ENCODE measurements around the gene KRT12.

KRT12 gene

DNA sequence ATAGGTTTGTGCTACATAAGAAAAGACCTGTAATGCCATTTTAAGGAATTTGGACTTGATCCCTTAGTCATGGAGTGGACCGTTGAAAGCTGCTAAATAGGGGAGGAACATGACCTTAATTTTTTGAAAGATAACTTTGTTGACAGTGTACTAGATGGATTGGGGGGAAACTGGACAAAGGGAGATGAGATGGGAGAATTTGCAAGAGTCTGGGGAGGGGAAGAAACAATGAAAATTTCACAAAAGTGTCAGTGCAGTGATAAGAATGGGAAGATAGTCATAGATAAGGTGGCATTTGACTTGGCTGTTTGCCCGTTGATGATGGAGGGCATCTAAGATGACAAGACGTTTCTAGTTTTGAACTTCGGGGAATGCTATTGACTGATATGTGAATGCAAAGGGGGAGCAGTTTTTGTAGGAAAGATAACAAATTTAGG is 22.3 kb downstream of the KRT12 start:
- H3K27me3 ChIP-seq (ENCODE audit: insufficient read depth, low read length), result no peaks in the 10 kb centered on the region
- H3K4me1 ChIP-seq (ENCODE audit: control insufficient read depth, insufficient read depth, low read length, unreplicated experiment), result peaks cover 2% of the 10 kb centered on the region
- H3K4me3 ChIP-seq (ENCODE audit: low read depth, low read length), result no peak overlapping the region
- no peaks in the 10 kb centered on the region for H3K79me2 ChIP-seq (ENCODE audit: control insufficient read depth, insufficient read depth, low read length, unreplicated experiment)
- no peaks in the 10 kb centered on the region for H3K36me3 ChIP-seq (ENCODE audit: insufficient read depth, low read length)
- H3K27ac ChIP-seq (ENCODE audit: low read depth, low read length), result no peak overlapping the region
- no peak overlapping the region for H2AFZ ChIP-seq (ENCODE audit: low read length, unreplicated experiment)

DNA sequence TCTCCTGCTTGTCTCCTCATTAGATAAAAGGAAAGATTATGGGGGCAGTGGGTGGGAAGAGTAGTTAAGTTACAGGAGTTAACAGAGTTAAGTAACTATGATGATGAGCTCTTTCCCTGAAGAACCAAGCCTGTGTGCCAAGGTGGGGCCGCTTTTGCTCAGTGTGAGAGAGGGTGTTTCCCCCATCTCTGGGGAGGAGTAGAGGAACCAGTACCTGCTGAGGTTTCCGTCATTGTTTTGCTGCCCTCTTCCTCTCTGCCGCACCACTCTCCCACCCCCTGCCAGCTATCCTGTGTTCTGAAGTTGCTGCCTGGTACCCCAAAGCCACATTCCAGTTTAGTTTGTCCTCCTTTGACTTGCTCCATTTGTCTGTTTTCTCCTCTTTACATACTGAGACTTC is 23.8 kb downstream of the KRT12 start:
- Histone ChIP-seq H3K4me3 (ENCODE audit: low read depth, low read length) (no peak overlapping the region), H3K27ac (ENCODE audit: low read depth, low read length) (no peak overlapping the region), H3K79me2 (ENCODE audit: control insufficient read depth, insufficient read depth, low read length, unreplicated experiment) (no peaks in the 10 kb centered on the region), H3K27me3 (ENCODE audit: insufficient read depth, low read length) (no peaks in the 10 kb centered on the region), H3K36me3 (ENCODE audit: insufficient read depth, low read length) (no peaks in the 10 kb centered on the region), H3K4me1 (ENCODE audit: control insufficient read depth, insufficient read depth, low read length, unreplicated experiment) (no peaks in the 10 kb centered on the region), H2AFZ (ENCODE audit: low read length, unreplicated experiment) (no peak overlapping the region)

- H3K27me3 ChIP-seq (ENCODE audit: insufficient read depth, low read length), result no peaks in the 10 kb centered on the region
- H3K4me3 ChIP-seq (ENCODE audit: low read depth, low read length), result no peak overlapping the region
- no peak overlapping the region for H3K27ac ChIP-seq (ENCODE audit: low read depth, low read length)
- no peaks in the 10 kb centered on the region for H3K79me2 ChIP-seq (ENCODE audit: control insufficient read depth, insufficient read depth, low read length, unreplicated experiment)
- H2AFZ ChIP-seq (ENCODE audit: low read length, unreplicated experiment), result no peak overlapping the region
- H3K36me3 ChIP-seq (ENCODE audit: insufficient read depth, low read length), result no peaks in the 10 kb centered on the region
- no peaks in the 10 kb centered on the region for H3K4me1 ChIP-seq (ENCODE audit: control insufficient read depth, insufficient read depth, low read length, unreplicated experiment)
Measured at GRCh38 chr17:40841246-40841645, 25.8 kb downstream of the KRT12 start.

- no peaks in the 10 kb centered on the region for H3K36me3 ChIP-seq (ENCODE audit: insufficient read depth, low read length)
- H3K4me3 ChIP-seq (ENCODE audit: low read depth, low read length), result no peak overlapping the region
- H3K79me2 ChIP-seq (ENCODE audit: control insufficient read depth, insufficient read depth, low read length, unreplicated experiment), result no peaks in the 10 kb centered on the region
- no peak overlapping the region for H2AFZ ChIP-seq (ENCODE audit: low read length, unreplicated experiment)
- no peaks in the 10 kb centered on the region for H3K4me1 ChIP-seq (ENCODE audit: control insufficient read depth, insufficient read depth, low read length, unreplicated experiment)
- no peaks in the 10 kb centered on the region for H3K27me3 ChIP-seq (ENCODE audit: insufficient read depth, low read length)
- H3K27ac ChIP-seq (ENCODE audit: low read depth, low read length), result no peak overlapping the region
Measured at GRCh38 chr17:40839194-40839593, 27.8 kb downstream of the KRT12 start.

- no peak overlapping the region for H3K4me3 ChIP-seq (ENCODE audit: low read depth, low read length)
- H3K79me2 ChIP-seq (ENCODE audit: control insufficient read depth, insufficient read depth, low read length, unreplicated experiment), result no peaks in the 10 kb centered on the region
- no peaks in the 10 kb centered on the region for H3K36me3 ChIP-seq (ENCODE audit: insufficient read depth, low read length)
- no peaks in the 10 kb centered on the region for H3K27me3 ChIP-seq (ENCODE audit: insufficient read depth, low read length)
- no peak overlapping the region for H2AFZ ChIP-seq (ENCODE audit: low read length, unreplicated experiment)
- peaks cover 9% of the 10 kb centered on the region for H3K4me1 ChIP-seq (ENCODE audit: control insufficient read depth, insufficient read depth, low read length, unreplicated experiment)
- no peak overlapping the region for H3K27ac ChIP-seq (ENCODE audit: low read depth, low read length)
Measured at GRCh38 chr17:40836020-40836419, 31.0 kb downstream of the KRT12 start.

DNA sequence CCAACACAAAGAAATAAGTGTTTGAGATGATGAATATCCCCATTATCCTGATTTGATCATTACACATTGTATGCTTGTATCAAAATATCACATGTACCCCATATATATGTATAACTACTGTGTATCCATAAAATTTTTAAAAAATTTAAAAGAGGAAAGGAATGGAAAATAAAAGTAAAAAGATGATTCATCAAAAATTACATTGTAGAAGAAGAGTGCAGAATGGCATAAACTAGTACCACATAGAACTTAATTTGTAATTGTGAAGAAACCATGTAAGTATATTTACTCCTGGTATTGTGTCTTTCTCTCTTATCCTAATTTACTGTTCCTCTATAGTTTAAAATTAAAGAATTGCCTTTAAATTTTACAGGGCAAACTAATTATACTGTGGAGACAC is 33.1 kb downstream of the KRT12 start:
- Histone ChIP-seq H3K79me2 (ENCODE audit: control insufficient read depth, insufficient read depth, low read length, unreplicated experiment) (no peaks in the 10 kb centered on the region), H3K27me3 (ENCODE audit: insufficient read depth, low read length) (no peaks in the 10 kb centered on the region), H2AFZ (ENCODE audit: low read length, unreplicated experiment) (no peak overlapping the region), H3K36me3 (ENCODE audit: insufficient read depth, low read length) (no peaks in the 10 kb centered on the region), H3K27ac (ENCODE audit: low read depth, low read length) (no peak overlapping the region), H3K4me3 (ENCODE audit: low read depth, low read length) (no peak overlapping the region), H3K4me1 (ENCODE audit: control insufficient read depth, insufficient read depth, low read length, unreplicated experiment) (peaks cover 9% of the 10 kb centered on the region)

- Histone ChIP-seq H3K4me3 (ENCODE audit: low read depth, low read length) (no peak overlapping the region), H3K4me1 (ENCODE audit: control insufficient read depth, insufficient read depth, low read length, unreplicated experiment) (peaks cover 11% of the 10 kb centered on the region), H3K36me3 (ENCODE audit: insufficient read depth, low read length) (no peaks in the 10 kb centered on the region), H3K27me3 (ENCODE audit: insufficient read depth, low read length) (no peaks in the 10 kb centered on the region), H3K79me2 (ENCODE audit: control insufficient read depth, insufficient read depth, low read length, unreplicated experiment) (no peaks in the 10 kb centered on the region), H2AFZ (ENCODE audit: low read length, unreplicated experiment) (no peak overlapping the region), H3K27ac (ENCODE audit: low read depth, low read length) (no peak overlapping the region)
Measured at GRCh38 chr17:40832840-40833239, 34.2 kb downstream of the KRT12 start.

DNA sequence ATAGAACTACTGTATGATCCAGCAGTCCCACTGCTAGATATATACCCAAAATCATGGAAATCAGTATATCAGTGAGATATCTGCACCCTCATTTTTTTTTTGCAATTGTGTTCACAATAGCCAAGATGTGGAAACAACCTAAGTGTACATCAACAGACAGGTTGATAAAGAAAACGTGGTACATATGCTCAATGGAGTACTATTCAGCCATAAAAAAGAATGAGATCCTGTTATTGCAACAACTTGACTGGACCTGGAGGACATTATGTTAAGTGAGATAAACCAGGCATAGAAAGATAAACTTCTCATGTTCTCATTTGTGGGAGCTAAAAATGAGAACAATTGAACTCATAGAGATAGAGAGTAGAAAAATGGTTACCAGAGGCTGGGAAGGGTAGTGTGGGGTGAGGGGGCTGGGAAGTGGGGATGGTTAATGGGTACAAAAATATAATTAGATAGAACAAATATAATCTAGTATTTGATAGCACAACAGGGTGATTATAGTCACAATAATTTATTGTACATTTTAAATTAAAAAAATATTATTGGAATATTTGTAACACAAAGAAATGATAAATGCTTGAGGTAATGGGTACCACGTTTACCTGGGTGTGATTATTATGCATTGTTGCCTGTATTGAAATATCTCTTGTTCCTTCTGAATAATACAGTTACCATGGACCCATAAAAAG is 36.8 kb downstream of the KRT12 start:
- Histone ChIP-seq H3K36me3 (ENCODE audit: insufficient read depth, low read length) (no peaks in the 10 kb centered on the region), H2AFZ (ENCODE audit: low read length, unreplicated experiment) (no peak overlapping the region), H3K79me2 (ENCODE audit: control insufficient read depth, insufficient read depth, low read length, unreplicated experiment) (peaks cover 13% of the 10 kb centered on the region), H3K4me1 (ENCODE audit: control insufficient read depth, insufficient read depth, low read length, unreplicated experiment) (peaks cover 15% of the 10 kb centered on the region), H3K27ac (ENCODE audit: low read depth, low read length) (no peak overlapping the region), H3K27me3 (ENCODE audit: insufficient read depth, low read length) (no peaks in the 10 kb centered on the region), H3K4me3 (ENCODE audit: low read depth, low read length) (no peak overlapping the region)

DNA sequence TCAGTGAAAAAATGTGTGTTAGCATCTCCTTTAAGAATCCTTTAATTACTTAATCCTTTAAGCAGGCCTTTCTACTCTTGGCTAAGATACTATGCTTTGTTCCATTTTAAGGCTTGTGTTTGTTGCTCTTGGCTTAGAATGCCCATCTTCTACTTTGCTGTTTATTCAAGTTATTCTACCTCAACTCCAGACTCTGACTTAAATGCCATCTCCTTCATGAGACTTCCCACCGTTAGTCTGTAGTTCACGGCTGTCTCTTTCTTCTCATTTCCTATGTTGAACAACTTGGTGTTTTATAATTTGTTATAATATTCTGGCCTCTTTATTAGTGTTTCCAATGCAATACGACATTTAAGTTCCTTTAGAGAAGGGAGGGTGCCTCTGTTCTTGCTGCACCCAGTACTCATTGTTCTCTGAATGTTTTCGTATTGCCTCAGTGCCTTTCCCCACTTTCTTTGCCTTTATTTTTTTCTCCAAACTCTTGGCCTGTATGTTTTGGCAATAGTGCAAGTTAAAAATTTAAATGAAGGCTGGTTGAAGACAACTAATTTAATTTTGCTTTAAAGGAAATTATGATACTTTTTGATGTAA is 38.5 kb downstream of the KRT12 start:
- Histone ChIP-seq H2AFZ (ENCODE audit: low read length, unreplicated experiment) (no peak overlapping the region), H3K79me2 (ENCODE audit: control insufficient read depth, insufficient read depth, low read length, unreplicated experiment) (peaks cover 14% of the 10 kb centered on the region), H3K4me1 (ENCODE audit: control insufficient read depth, insufficient read depth, low read length, unreplicated experiment) (peaks cover 14% of the 10 kb centered on the region), H3K27ac (ENCODE audit: low read depth, low read length) (peak overlapping the region; percentile 64), H3K27me3 (ENCODE audit: insufficient read depth, low read length) (no peaks in the 10 kb centered on the region), H3K4me3 (ENCODE audit: low read depth, low read length) (no peak overlapping the region), H3K36me3 (ENCODE audit: insufficient read depth, low read length) (no peaks in the 10 kb centered on the region)

DNA sequence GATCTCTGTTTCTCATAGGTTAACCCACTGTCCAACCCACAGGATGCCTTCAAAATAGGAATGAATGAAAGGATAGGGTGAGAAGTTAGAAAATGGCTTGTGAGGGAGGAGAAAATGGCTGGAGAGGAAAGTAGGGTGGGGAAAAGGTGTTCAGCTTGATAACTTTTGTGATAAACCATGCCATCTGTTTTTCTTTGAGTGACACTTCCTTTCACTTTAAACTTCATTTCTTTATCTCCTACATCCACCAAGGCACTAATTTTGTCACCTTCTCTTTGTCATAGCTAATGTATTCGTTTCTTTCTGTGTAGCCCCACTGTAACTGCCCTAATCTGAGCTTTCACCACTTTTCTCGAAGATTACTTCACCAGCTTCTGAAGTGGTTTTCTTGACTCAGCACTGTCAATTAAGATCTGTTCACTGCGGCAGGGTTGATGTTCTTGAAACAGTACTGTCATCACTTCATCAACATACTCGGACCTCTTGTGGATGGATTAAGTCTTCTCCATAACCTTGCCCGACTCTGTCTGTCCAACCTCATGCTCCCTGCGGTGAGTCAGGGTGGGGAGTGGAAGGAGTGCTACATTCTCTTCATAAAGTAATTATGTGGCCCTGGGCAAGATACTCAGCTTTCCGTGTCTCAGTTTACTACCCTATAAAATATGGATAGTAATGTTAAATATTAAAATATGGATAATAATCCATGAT is 39.1 kb downstream of the KRT12 start:
- H3K4me1 ChIP-seq (ENCODE audit: control insufficient read depth, insufficient read depth, low read length, unreplicated experiment), result peaks cover 7% of the 10 kb centered on the region
- no peak overlapping the region for H2AFZ ChIP-seq (ENCODE audit: low read length, unreplicated experiment)
- no peaks in the 10 kb centered on the region for H3K36me3 ChIP-seq (ENCODE audit: insufficient read depth, low read length)
- peaks cover 14% of the 10 kb centered on the region for H3K79me2 ChIP-seq (ENCODE audit: control insufficient read depth, insufficient read depth, low read length, unreplicated experiment)
- no peaks in the 10 kb centered on the region for H3K27me3 ChIP-seq (ENCODE audit: insufficient read depth, low read length)
- no peak overlapping the region for H3K4me3 ChIP-seq (ENCODE audit: low read depth, low read length)
- peak overlapping the region; percentile 64 for H3K27ac ChIP-seq (ENCODE audit: low read depth, low read length)

DNA sequence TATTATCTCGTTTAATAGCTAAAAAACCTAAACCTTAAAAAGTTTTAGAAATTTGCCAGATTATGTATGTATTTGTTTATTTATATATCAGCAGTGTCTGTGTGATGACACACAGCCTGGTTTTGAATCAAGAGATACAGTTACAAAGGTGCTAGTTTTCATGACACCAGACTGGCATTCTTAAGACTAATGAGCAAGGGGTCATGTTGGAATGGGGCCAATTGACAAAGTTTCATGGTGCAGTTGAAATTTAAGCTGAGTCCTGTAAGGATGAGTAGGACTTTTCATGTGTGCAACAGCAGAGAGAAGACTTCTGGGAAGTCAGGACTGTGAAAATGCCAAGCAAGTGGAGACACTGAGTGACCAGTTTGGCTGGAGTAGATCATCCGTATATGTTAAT is 41.4 kb downstream of the KRT12 start:
- Histone ChIP-seq H3K4me3 (ENCODE audit: low read depth, low read length) (no peak overlapping the region), H3K27ac (ENCODE audit: low read depth, low read length) (no peak overlapping the region), H3K4me1 (ENCODE audit: control insufficient read depth, insufficient read depth, low read length, unreplicated experiment) (peaks cover 7% of the 10 kb centered on the region), H3K36me3 (ENCODE audit: insufficient read depth, low read length) (0 out of 2 replicates have a peak, but pooled peaks cover 1% of the 10 kb centered on the region), H2AFZ (ENCODE audit: low read length, unreplicated experiment) (no peak overlapping the region), H3K79me2 (ENCODE audit: control insufficient read depth, insufficient read depth, low read length, unreplicated experiment) (peaks cover 18% of the 10 kb centered on the region), H3K27me3 (ENCODE audit: insufficient read depth, low read length) (no peaks in the 10 kb centered on the region)
